ENCODE measurements around the gene CEP85L. TPM values are rescaled to one million over a fixed set of nuclear protein-coding genes. Genes with fewer than 3 reads are reported as not detected.

The CEP85L gene
- polyA plus RNA-seq, 1 experiment: 7.4 TPM

DNA sequence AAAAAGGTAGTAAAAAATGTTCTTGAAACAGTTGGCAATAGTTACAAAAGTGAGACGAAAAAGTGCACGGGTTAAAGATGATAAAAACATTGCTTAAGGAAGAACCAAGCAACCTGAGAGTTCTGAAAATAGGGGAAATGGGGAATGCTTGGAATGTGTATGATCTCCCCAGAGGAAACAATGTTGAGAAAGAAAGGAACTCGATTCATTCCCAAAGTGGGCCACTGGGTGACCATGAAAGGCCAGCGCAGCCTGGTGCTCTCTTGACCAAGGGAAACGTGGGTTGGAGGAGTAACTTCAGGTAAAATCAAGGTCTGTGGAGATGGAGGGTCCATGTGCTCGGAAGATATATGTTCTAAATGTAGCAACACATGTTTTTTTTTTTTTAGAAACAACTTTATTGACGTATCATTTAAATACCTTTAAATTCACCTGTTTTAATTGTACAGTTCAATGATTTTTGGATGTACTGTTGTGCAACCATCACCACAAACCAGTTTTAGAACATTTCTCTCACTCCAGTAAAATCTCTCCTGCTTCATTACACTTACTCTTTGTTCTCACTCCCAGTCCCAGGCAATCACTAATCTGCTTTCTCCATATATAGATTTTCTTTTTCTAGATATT, 34.5 kb upstream of the CEP85L start:
- CTCF ChIA-PET: no interaction called here
- Histone ChIP-seq H3K27me3 (ENCODE audit: control insufficient read depth, insufficient read depth, low read length) (no peaks in the 10 kb centered on the region), H3K9me3 (ENCODE audit: control insufficient read depth, insufficient read depth, low read length) (no peaks in the 10 kb centered on the region), H3K27ac (ENCODE audit: low read depth, low read length) (no peak overlapping the region), H3K4me3 (ENCODE audit: low read depth, low read length) (no peak overlapping the region)
- no peak for TF ChIP-seq CTCF (IDR thresholded peaks at IDR 0.05; ENCODE audit: low read depth, low read length)
- POLR2A ChIA-PET: no interaction called here
- DNase-seq (ENCODE audit: low read depth, low spot score): no peak

- Histone ChIP-seq H3K9me3 (ENCODE audit: control insufficient read depth, insufficient read depth, low read length) (no peaks in the 10 kb centered on the region), H3K27ac (ENCODE audit: low read depth, low read length) (no peak overlapping the region), H3K27me3 (ENCODE audit: control insufficient read depth, insufficient read depth, low read length) (no peaks in the 10 kb centered on the region), H3K4me3 (ENCODE audit: low read depth, low read length) (no peak overlapping the region)
- no peak for TF ChIP-seq CTCF (IDR thresholded peaks at IDR 0.05; ENCODE audit: low read depth, low read length)
- CTCF ChIA-PET: interaction anchor here (0.7 kb wide), 1 partner anchor 210 kb away, joined by 3 read pairs; the partner anchor contains the start of gene ASF1A
- POLR2A ChIA-PET: interaction anchor here (0.8 kb wide), 1 partner anchor 32 kb away, joined by 3 read pairs; the partner anchor contains the start of gene CEP85L
- DNase-seq (ENCODE audit: low read depth, low spot score): no peak
Observed at GRCh38 chr6:118683881-118684872, 32.8 kb upstream of the CEP85L start.

DNA sequence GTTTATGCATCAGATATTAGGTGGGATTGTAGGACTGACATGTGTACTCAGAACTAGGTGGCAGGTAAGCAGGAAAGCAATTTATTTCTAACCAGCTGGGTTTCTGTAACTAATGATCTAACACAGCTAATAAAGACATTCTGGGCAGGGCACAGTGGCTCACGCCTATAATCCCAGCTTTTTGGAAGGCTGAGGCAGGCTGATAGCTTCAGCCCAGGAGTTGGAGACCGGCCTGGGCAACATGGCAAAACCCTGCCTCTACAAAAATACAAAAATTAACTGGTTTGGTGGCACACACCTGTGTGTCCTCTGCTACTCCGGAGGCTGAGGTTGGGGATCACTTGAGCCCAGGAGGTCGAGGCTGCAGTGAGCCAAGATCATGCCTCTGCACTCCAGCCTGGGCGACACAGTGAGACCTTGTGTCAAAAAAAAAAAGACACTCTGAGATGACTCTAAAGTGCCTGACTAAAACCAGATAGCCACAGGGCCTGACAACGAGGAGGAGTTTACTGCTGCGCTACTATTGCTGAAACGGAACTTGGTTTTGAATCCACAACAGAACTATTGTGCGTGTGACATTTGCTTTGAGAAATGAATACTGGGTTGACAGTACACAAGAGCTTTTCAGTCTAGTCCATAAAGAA, 29.2 kb upstream of the CEP85L start:
- ChIA-PET POLR2A (no interaction called here), CTCF (no interaction called here)
- no peak for TF ChIP-seq CTCF (IDR thresholded peaks at IDR 0.05; ENCODE audit: low read depth, low read length)
- Histone ChIP-seq H3K27me3 (ENCODE audit: control insufficient read depth, insufficient read depth, low read length) (no peaks in the 10 kb centered on the region), H3K9me3 (ENCODE audit: control insufficient read depth, insufficient read depth, low read length) (no peaks in the 10 kb centered on the region), H3K4me3 (ENCODE audit: low read depth, low read length) (no peak overlapping the region), H3K27ac (ENCODE audit: low read depth, low read length) (no peak overlapping the region)
- no peak for DNase-seq (ENCODE audit: low read depth, low spot score)

DNA sequence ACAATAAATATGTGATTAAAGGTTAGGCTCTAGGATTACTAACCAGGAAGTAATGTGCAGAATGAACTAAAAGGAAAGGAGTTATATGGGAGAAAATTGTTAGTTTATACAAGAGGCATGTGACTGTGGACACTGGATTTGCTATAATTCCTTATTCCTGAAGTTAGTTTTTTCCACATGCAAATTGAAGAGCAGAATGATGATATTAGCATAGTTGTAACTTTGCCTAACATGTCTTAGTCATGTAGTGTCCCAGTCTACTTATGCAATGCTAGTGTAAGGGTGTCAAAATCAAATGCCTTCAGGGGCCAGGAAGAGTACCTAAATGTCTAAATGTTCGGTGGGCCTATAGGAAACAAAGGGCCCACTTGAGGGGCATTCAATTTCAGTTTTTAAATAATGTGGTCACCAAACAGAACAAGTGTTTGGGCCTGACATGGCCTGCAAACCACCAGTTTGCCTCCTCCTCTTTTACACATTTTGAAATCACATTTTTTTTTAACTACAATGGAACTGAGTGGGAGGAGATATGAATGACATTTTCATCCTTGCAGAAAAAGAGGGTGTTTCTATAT, 28.0 kb upstream of the CEP85L start:
- DNase-seq (ENCODE audit: low read depth, low spot score): no peak
- no peak overlapping the region for H3K27ac ChIP-seq (ENCODE audit: low read depth, low read length)
- CTCF ChIA-PET: no interaction called here
- no peak overlapping the region for H3K4me3 ChIP-seq (ENCODE audit: low read depth, low read length)
- POLR2A ChIA-PET: no interaction called here
- no peak for TF ChIP-seq CTCF (IDR thresholded peaks at IDR 0.05; ENCODE audit: low read depth, low read length)
- no peaks in the 10 kb centered on the region for H3K27me3 ChIP-seq (ENCODE audit: control insufficient read depth, insufficient read depth, low read length)
- H3K9me3 ChIP-seq (ENCODE audit: control insufficient read depth, insufficient read depth, low read length): no peaks in the 10 kb centered on the region
